ENCODE measurements around the gene ASMTL.

The ASMTL gene

DNA sequence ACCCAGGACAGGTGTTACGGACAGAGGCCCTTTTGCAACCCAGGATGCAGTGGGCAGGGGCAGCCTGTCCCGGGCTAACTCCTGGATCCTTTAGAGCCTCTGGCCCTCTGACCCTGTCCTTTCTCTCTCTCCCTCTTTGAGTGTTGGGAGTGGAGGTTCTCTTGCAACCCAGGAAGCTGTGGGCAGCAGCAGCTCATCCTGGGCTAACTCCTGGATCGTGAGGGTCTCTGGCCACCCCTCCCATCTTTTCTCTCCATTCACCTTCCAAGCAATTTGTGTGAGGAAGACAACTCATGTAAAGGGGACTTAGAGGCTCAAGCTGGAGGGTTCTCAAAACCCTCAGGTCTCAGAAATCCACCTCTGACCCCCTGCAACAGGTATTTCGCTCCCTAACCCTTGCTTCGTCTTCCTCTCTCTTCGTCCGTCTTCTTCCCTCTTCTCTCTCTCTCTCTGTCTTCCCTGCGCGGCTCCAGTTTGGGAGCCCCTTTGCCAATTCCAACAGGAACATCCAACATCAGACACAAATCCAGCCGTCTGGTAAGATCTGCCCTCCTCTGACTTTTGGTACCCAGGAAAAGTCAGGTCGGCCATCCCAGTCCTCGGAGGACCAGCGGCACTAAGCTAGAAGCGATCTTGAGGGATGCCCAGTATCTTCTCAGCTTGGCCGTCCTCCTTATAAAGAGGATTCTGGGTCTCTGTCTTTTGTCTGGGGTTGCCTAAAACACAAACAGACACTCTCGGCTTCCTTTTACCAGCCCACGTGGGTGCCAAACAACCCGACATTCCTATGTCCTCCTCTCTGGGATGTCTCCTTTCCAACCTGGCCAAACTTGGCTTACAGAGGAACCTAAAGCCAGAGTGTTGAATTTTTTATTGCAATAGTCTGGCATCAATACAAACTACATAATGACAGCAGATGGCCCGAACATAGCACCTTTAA, 7.9 kb downstream of the ASMTL start:
- H3K4me3 ChIP-seq (ENCODE audit: low read depth, low read length), result no peak overlapping the region
- TF ChIP-seq, protein P1, sequence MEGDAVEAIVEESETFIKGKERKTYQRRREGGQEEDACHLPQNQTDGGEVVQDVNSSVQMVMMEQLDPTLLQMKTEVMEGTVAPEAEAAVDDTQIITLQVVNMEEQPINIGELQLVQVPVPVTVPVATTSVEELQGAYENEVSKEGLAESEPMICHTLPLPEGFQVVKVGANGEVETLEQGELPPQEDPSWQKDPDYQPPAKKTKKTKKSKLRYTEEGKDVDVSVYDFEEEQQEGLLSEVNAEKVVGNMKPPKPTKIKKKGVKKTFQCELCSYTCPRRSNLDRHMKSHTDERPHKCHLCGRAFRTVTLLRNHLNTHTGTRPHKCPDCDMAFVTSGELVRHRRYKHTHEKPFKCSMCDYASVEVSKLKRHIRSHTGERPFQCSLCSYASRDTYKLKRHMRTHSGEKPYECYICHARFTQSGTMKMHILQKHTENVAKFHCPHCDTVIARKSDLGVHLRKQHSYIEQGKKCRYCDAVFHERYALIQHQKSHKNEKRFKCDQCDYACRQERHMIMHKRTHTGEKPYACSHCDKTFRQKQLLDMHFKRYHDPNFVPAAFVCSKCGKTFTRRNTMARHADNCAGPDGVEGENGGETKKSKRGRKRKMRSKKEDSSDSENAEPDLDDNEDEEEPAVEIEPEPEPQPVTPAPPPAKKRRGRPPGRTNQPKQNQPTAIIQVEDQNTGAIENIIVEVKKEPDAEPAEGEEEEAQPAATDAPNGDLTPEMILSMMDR (IDR thresholded peaks at IDR 0.05; ENCODE audit: insufficient read depth, low read depth, low read length, missing control alignments), result no peak
- no peak for DNase-seq (ENCODE audit: low read depth)

DNA sequence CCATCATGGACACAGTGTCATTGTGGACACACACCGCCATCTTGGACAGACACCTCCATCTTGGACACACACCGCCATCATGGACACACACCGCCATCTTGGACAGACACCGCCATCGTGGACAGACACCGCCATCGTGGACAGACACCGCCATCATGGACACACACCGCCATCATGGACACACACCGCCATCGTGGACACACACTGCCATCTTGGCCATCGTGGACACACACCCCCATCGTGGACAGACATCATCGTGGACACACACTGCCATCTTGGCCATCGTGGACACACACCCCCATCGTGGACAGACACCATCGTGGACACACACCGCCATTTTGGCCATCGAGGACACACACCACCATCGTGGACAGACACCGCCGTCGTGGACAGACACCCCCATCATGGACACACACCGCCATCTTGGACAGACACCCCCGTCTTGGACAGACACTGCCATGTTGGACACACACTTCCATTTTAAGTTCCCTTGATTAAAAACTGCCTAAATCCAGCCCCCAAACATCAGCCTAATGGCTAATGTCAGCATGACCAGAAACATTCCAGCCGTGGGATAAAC, 9.1 kb downstream of the ASMTL start:
- DNase-seq (ENCODE audit: low read depth), result no peak
- TF ChIP-seq, protein P1 (IDR thresholded peaks at IDR 0.05; ENCODE audit: insufficient read depth, low read depth, low read length, missing control alignments), result no peak

DNA sequence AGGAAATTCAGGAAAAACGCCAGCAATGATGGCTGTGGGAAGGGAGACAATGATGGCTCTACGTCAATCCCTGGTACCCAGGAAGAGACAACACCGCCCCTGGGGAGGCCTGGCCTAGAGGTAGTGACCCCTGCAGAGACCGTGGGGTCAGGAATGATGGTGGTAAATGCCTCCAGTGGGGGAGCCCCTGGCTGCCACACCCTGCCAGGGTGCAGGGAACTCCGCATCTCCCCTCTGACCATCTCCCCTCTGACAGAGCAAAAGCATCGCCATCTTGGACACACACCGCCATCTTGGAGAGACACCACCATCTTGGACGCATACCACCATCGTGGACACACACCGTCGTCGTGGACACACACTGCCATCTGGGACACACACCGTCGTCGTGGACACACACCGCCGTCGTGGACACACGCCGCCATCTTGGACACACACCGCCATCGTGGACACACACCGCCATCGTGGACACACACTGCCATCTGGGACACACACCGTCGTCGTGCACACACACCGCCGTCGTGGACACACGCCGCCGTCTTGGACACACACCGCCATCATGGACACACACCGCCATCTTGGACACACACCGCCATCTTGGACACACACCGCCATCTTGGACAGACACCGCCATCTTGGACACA, 9.9 kb downstream of the ASMTL start:
- no peak overlapping the region for H3K4me3 ChIP-seq (ENCODE audit: low read depth, low read length)
- no peak for DNase-seq (ENCODE audit: low read depth)
- TF ChIP-seq, protein P1 (IDR thresholded peaks at IDR 0.05; ENCODE audit: insufficient read depth, low read depth, low read length, missing control alignments), result no peak

More for the DNA sequence above, 9.1 kb downstream of the ASMTL start:
- H3K4me3 ChIP-seq (ENCODE audit: low read depth, low read length), result no peak overlapping the region

DNA sequence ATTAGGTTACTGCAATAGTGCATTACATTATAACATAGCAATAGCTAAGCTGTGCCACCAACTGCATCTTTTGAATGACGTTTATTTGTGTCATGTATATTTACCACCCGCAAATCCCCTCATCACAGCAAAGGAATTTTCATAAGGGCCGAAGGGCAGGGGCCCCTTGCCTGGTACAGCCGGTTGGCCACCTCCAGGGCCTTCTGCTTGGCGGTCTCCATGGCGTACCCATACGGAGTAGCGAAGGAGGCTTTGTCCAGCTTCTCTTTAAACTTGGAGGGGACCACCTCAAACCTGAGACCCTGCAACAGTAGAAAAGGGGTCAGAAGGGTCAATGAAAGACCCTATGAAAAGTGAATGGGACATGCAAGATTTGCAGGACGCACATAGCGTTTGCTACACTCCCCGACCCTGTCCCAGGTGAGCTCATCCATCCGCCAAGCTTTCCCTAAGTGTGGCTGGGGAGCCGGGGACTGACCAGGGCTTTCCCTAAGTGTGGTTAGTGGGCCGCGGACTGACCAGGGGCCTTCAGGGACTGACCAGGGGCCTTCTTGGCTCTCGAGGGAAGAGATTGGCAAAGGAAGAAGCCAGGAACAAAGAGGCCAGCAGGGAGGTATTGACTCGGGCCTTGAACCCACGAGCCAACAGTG, 10.6 kb downstream of the ASMTL start:
- TF ChIP-seq, protein P1 (IDR thresholded peaks at IDR 0.05; ENCODE audit: insufficient read depth, low read depth, low read length, missing control alignments), result no peak
- no peak overlapping the region for H3K4me3 ChIP-seq (ENCODE audit: low read depth, low read length)
- DNase-seq (ENCODE audit: low read depth), result no peak

DNA sequence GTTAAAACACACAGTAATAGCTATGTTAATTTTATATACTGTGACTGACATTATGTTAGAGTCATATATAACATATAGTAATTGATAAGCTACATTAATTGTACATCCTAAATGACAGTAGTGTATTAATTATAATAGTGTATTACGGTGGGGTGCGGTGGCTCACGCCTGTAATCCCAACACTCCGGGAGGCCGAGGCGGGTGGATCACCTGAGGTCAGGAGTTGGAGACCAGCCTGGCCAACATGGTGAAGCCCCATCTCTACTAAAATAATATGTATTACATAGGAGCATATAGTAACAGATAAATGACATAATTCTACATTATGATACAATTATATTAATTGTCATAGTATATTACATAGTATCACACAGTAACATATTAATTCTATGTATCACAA, 12.2 kb downstream of the ASMTL start:
- no peak overlapping the region for H3K4me3 ChIP-seq (ENCODE audit: low read depth, low read length)
- TF ChIP-seq, protein P1 (IDR thresholded peaks at IDR 0.05; ENCODE audit: insufficient read depth, low read depth, low read length, missing control alignments), result no peak
- DNase-seq (ENCODE audit: low read depth), result no peak

DNA sequence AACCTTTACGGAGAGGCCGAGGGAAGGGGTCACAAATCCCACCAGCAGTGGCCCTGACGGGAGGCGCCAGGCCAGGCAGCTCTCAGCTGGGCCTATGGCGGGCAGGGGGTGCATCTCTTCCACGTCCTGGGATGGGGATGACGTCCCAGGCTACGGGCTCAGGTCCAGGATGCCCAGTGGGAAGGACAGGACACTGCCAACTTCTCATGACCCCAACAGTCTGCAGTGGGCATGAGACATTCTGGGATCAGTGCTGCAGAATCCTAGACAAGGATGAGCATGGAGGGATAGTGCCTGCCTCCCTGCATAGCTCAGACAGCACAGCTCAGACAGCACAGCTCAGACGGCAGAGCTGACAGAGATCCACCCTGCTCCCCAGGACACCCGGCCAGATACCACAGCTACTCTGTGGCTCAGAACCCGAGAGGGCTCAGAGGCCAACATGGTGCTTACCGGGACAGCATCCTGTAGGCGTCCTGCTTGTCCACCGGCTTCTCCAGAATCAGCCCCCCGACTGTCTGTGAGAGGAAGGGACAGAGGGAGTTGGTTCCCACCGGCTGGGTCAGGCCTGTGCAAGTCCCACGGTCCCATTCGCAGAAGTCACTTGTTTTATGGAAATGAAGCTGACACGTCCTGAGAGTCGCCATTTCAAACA, 17.3 kb downstream of the ASMTL start:
- TF ChIP-seq, protein P1 (IDR thresholded peaks at IDR 0.05; ENCODE audit: insufficient read depth, low read depth, low read length, missing control alignments), result no peak
- DNase-seq (ENCODE audit: low read depth), result no peak
- no peak overlapping the region for H3K4me3 ChIP-seq (ENCODE audit: low read depth, low read length)
